Prostate gland (tissue), 2 donors: Measurements from ENCODE around the gene FAM3C.

Experiments
- POLR2AphosphoS5 ChIP-seq: sonication (generic); formaldehyde crosslinking; IDR thresholded peaks from one replicate; pipeline ENCODE4 v1.6.1; 2017; ENCODE audit warnings: antibody characterized with exemption
- TF ChIP-seq, protein P1 (sequence below), 4 experiments: fragments of 200-600 bp in 2 of 4; fragments of 450-650 bp in 2 of 4; sonication (generic) in 2 of 4; IDR thresholded peaks; 1 replicate in 3 of 4; 2 replicates in 1 of 4; pipeline ENCODE4 v1.5.1; 2016 to 2019; ENCODE audit warnings: antibody characterized with exemption in 4 of 4, mild to moderate bottlenecking in 2 of 4, moderate library complexity in 2 of 4

DNA sequence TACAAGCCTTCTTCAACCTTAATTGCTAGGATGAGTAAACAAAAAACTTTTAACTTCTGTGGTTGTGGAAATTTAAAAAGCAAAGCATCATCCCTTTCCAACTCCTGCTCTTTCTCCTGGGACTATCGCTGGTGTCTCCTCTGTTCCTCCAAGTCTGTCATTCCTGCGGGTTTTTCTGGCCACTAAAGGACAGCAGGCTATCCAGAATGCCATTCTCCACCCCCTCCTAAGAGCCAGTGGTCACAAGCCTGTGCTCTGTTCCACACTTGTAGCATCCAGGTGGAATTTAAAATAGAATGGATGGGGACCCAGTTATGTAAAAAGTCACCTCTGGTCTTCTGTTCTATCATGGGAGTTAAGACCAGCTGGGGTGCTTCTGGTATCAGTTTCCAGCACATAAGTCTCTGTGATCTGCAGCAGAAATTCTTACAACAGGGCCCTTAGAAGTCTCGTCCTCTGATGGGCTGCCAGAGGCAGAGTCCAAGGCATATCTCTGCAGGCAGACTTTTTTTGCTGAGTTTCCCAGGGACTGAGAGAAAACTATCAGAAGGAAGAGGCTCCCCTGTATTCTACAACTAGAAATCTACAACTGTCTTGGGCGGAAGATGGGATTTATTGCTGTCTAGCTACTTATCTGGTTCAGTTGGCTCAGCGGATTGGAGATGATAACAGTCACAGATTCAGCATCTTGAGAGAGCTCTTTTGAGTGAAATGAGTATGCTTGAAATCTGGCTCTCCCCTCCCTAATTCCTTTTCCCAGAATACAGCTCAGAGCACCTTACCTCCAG is 72.4 kb downstream of the FAM3C start:
- TF ChIP-seq, protein P1, sequence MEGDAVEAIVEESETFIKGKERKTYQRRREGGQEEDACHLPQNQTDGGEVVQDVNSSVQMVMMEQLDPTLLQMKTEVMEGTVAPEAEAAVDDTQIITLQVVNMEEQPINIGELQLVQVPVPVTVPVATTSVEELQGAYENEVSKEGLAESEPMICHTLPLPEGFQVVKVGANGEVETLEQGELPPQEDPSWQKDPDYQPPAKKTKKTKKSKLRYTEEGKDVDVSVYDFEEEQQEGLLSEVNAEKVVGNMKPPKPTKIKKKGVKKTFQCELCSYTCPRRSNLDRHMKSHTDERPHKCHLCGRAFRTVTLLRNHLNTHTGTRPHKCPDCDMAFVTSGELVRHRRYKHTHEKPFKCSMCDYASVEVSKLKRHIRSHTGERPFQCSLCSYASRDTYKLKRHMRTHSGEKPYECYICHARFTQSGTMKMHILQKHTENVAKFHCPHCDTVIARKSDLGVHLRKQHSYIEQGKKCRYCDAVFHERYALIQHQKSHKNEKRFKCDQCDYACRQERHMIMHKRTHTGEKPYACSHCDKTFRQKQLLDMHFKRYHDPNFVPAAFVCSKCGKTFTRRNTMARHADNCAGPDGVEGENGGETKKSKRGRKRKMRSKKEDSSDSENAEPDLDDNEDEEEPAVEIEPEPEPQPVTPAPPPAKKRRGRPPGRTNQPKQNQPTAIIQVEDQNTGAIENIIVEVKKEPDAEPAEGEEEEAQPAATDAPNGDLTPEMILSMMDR (IDR thresholded peaks at IDR 0.05): no peak
- TF ChIP-seq POLR2AphosphoS5: no peak
